HepG2 (cell line): ENCODE data around the gene DPM2. TPM values are rescaled to one million over a fixed set of nuclear protein-coding genes. Genes with fewer than 3 reads are reported as not detected.

Experiments
- CSRNP1 ChIP-seq: sonication (generic); formaldehyde crosslinking; IDR thresholded peaks from 2 replicates; pipeline ENCODE4 v1.8.1; 2023; ENCODE audit warnings: mild to moderate bottlenecking, missing genetic modification reagents
- HBP1 ChIP-seq: IDR thresholded peaks from 2 replicates; pipeline ENCODE4 v1.6.1; 2016; ENCODE audit warnings: low read depth, control low read depth
- HIVEP1 ChIP-seq: sonication (generic); formaldehyde crosslinking; IDR thresholded peaks from 2 replicates; pipeline ENCODE4 v1.4.0; 2020; ENCODE audit warnings: mild to moderate bottlenecking, missing genetic modification reagents
- HOXA7 ChIP-seq: sonication (generic); formaldehyde crosslinking; IDR thresholded peaks from 2 replicates; pipeline ENCODE4 v1.8.1; 2022; ENCODE audit warnings: mild to moderate bottlenecking, missing genetic modification reagents, moderate library complexity
- JARID2 ChIP-seq: sonication (generic); formaldehyde crosslinking; IDR thresholded peaks from 2 replicates; pipeline ENCODE4 v1.8.1; 2023; ENCODE audit warnings: missing genetic modification reagents, inconsistent platforms; ENCODE audit not compliant: insufficient replicate concordance
- KDM5B ChIP-seq: sonication (generic); formaldehyde crosslinking; IDR thresholded peaks from 2 replicates; pipeline ENCODE4 v1.4.0; 2020; ENCODE audit warnings: missing genetic modification reagents, mild to moderate bottlenecking, borderline replicate concordance
- MAZ ChIP-seq, 2 experiments: sonication (generic) in 1 of 2; formaldehyde crosslinking in 1 of 2; IDR thresholded peaks; 2 replicates each; pipeline versions ENCODE4 v1.5.0 to v1.6.1; 2012 to 2020; ENCODE audit warnings: low read depth in 2 of 2, mild to moderate bottlenecking in 2 of 2, borderline replicate concordance in 1 of 2, improper control_type of control experiment in 1 of 2, low read length in 1 of 2, missing genetic modification reagents in 1 of 2, moderate library complexity in 1 of 2
- MEIS2 ChIP-seq: sonication (generic); formaldehyde crosslinking; IDR thresholded peaks from 2 replicates; pipeline ENCODE4 v1.9.0; 2021; ENCODE audit warnings: mild to moderate bottlenecking, missing genetic modification reagents
- POLR2A ChIP-seq, 2 experiments: IDR thresholded peaks; 2 replicates each; pipeline ENCODE4 v1.6.1; 2011; ENCODE audit warnings: low read depth in 2 of 2, low read length in 2 of 2, mild to moderate bottlenecking in 1 of 2, moderate library complexity in 1 of 2; ENCODE audit not compliant: insufficient read depth in 1 of 2
- POLR2G ChIP-seq: fragments of 200-400 bp; formaldehyde crosslinking; IDR thresholded peaks from 2 replicates; pipeline ENCODE4 v1.6.1; 2018; ENCODE audit warnings: mild to moderate bottlenecking, low read depth, low read length, moderate library complexity
- REST ChIP-seq, 2 experiments: IDR thresholded peaks; 2 replicates each; pipeline ENCODE4 v1.6.1; 2011 to 2012; ENCODE audit warnings: low read length in 2 of 2, borderline replicate concordance in 1 of 2, low read depth in 1 of 2, mild to moderate bottlenecking in 1 of 2, moderate library complexity in 1 of 2
- TAF1 ChIP-seq: sonication (generic); formaldehyde crosslinking; IDR thresholded peaks from 2 replicates; pipeline ENCODE4 v1.4.0; 2020; ENCODE audit warnings: missing genetic modification reagents
- TEAD2 ChIP-seq: sonication (generic); formaldehyde crosslinking; IDR thresholded peaks from 2 replicates; pipeline ENCODE4 v1.9.0; 2021; ENCODE audit warnings: missing genetic modification reagents
- U2AF1 ChIP-seq: fragments of 200-400 bp; formaldehyde crosslinking; optimal IDR thresholded peaks from 2 replicates; pipeline ENCODE3; 2017; ENCODE audit warnings: mild to moderate bottlenecking, low read depth, low read length
- ZFAT ChIP-seq: sonication (generic); formaldehyde crosslinking; conservative IDR thresholded peaks from 2 replicates; pipeline ENCODE4 v1.8.1; 2023; ENCODE audit warnings: missing genetic modification reagents, inconsistent platforms
- ZNF781 ChIP-seq: sonication (generic); formaldehyde crosslinking; IDR thresholded peaks from 2 replicates; pipeline ENCODE4 v1.5.1; 2020; ENCODE audit warnings: borderline replicate concordance, mild to moderate bottlenecking, missing genetic modification reagents; ENCODE audit errors: not compliant biosample characterization
- ZSCAN31 ChIP-seq: sonication (generic); formaldehyde crosslinking; IDR thresholded peaks from 2 replicates; pipeline ENCODE4 v1.5.0; 2020; ENCODE audit warnings: low read depth, mild to moderate bottlenecking, missing genetic modification reagents
- polyA plus RNA-seq, 8 experiments: library from polyadenylated mRNA; depleted of rRNA in 3 of 8; stranded (reverse) in 7 of 8; unstranded in 1 of 8; fragments of >200 nt; fragmentation: Illumina TruSeq in 4 of 8; extraction: Trizol in 4 of 8; gene quantifications; 2 replicates each; pipeline versions ENCODE4 v1.2.1 to v1.2.3, GENCODE V29; 2011 to 2016; ENCODE audit warnings: low read depth in 4 of 8, missing spikeins in 1 of 8, mixed read lengths in 1 of 8; ENCODE audit not compliant: insufficient read depth in 1 of 8
- total RNA-seq, 5 experiments: library from RNA; depleted of rRNA; stranded (reverse); fragments of >200 nt; fragmentation: Illumina TruSeq; extraction: Trizol; gene quantifications; 2 replicates each; pipeline ENCODE4 v1.2.3, GENCODE V29; 2016; ENCODE audit warnings: low read depth in 1 of 5

The DPM2 gene
- total and polyA plus RNA-seq, 2 of the 13 experiments (the other 11 are each of a cell fraction or from before 2014, with no cell fraction given): 24.8 to 35.3 TPM

GRCh38 chr9:127980706-127981558, 43.3 kb upstream of the DPM2 start, which contains the start of gene EEIG1 (continued):
- TF ChIP-seq REST (IDR thresholded peaks at IDR 0.05; ENCODE audit: borderline replicate concordance in 1 of 2, low read depth in 1 of 2, low read length in 2 of 2): peak in 1 of 2 experiments; percentile 5; a peak in 1 of 4 replicates
- TF ChIP-seq POLR2A (IDR thresholded peaks at IDR 0.05; ENCODE audit: insufficient read depth in 1 of 2, low read depth in 2 of 2, low read length in 2 of 2): peak in 1 of 2 experiments; percentile 66; a peak in 2 of 4 replicates
- no peak for TF ChIP-seq CSRNP1 (CRISPR knock-in tag)
- TF ChIP-seq TAF1 (CRISPR knock-in tag): peak; percentile 67; the same call in 1 of the 2 replicates
- peak; percentile 84 for TF ChIP-seq POLR2G
- TF ChIP-seq HOXA7 (CRISPR knock-in tag): no peak
- no peak for TF ChIP-seq HIVEP1 (CRISPR knock-in tag)
- TF ChIP-seq KDM5B: peak; percentile 29; the same call in 1 of the 2 replicates
- peak; percentile 34; the same call in 1 of the 2 replicates for TF ChIP-seq MEIS2 (CRISPR knock-in tag)
- TF ChIP-seq MAZ (IDR thresholded peaks at IDR 0.05; ENCODE audit: borderline replicate concordance, low read depth, low read length): peak; percentile 72
- TF ChIP-seq MAZ (CRISPR knock-in tag; IDR thresholded peaks at IDR 0.05; ENCODE audit: low read depth): no peak
- no peak for TF ChIP-seq U2AF1
- no peak for TF ChIP-seq ZFAT (CRISPR knock-in tag)
- TF ChIP-seq ZNF781: peak; percentile 22
- no peak for TF ChIP-seq TEAD2 (CRISPR knock-in tag)
- no peak for TF ChIP-seq ZSCAN31
- peak; percentile 55 for TF ChIP-seq JARID2 (CRISPR knock-in tag)
- TF ChIP-seq HBP1 (CRISPR knock-in tag): peak; percentile 40; the same call in 1 of the 2 replicates
